B cell (primary cell): ENCODE measurements around the gene C3. TPM values are rescaled to one million over a fixed set of nuclear protein-coding genes. Genes with fewer than 3 reads are reported as not detected.

Experiments
- ATAC-seq: fragments of 200-7000 bp; cut with Tn5 transposase; one replicate; pipeline ENCODE4 v1.10.0; 2021; ENCODE audit warnings: low read depth, mild to moderate bottlenecking, moderate number of reproducible peaks, moderate library complexity
- CTCF ChIA-PET: fragments of 350-600 bp; sonication (Branson Sonifier 250); formaldehyde crosslinking; loops from one replicate; lab custom pipeline; 2021; ENCODE audit warnings: antibody characterized with exemption, inconsistent platforms; lab: Charles Lee
- POLR2A ChIA-PET: fragments of 350-600 bp; sonication (Branson Sonifier 250); formaldehyde crosslinking; loops from one replicate; lab custom pipeline; 2021; ENCODE audit warnings: antibody characterized with exemption; lab: Charles Lee
- DNase-seq: peaks from one replicate; pipeline ENCODE4 v3.0.0; 2013
- H2AFZ ChIP-seq: 2 replicates; pipeline ENCODE4 v1.6.1; 2012; ENCODE audit warnings: mild to moderate bottlenecking, low read depth, low read length; ENCODE audit not compliant: insufficient read depth, poor library complexity, severe bottlenecking
- H3K27ac ChIP-seq, 2 donors: 1 replicate in 1 of 2; 2 replicates in 1 of 2; pipeline ENCODE4 v1.5.1; 2012 to 2013; ENCODE audit warnings: low read length in 2 of 2, mild to moderate bottlenecking in 2 of 2, moderate library complexity in 1 of 2
- H3K27me3 ChIP-seq, 4 experiments: fragments of 200-600 bp in 1 of 4; sonication (generic) in 1 of 4; replicated peaks in 1 of 4; 1 replicate in 2 of 4; 2 replicates in 2 of 4; pipeline versions ENCODE4 v1.6.1 to v1.7.0; 2013 to 2016; ENCODE audit warnings: low read length in 3 of 4, mild to moderate bottlenecking in 2 of 4, mixed read lengths in 1 of 4, moderate library complexity in 1 of 4; ENCODE audit not compliant: insufficient read depth in 4 of 4, control insufficient read depth in 3 of 4; ENCODE audit errors: control extremely low read depth in 1 of 4
- H3K36me3 ChIP-seq, 2 experiments: replicated peaks in 1 of 2; 1 replicate in 1 of 2; 2 replicates in 1 of 2; pipeline versions ENCODE4 v1.6.1 to v1.7.1; 2013; ENCODE audit warnings: low read length in 1 of 2; ENCODE audit not compliant: insufficient read depth in 2 of 2, control insufficient read depth in 1 of 2; ENCODE audit errors: control extremely low read depth in 1 of 2, extremely low read depth in 1 of 2
- H3K4me1 ChIP-seq, 2 donors: fragments of 200-600 bp in 1 of 2; sonication (generic) in 1 of 2; 1 replicate in 1 of 2; 2 replicates in 1 of 2; pipeline versions ENCODE4 v1.5.1 to v1.6.1; 2013 to 2017; ENCODE audit warnings: low read length in 2 of 2; ENCODE audit not compliant: control insufficient read depth in 2 of 2, insufficient read depth in 2 of 2
- H3K4me2 ChIP-seq: replicated peaks from 2 replicates; pipeline ENCODE3; 2012; ENCODE audit warnings: mild to moderate bottlenecking, low read depth, low read length; ENCODE audit not compliant: poor library complexity, severe bottlenecking
- H3K4me3 ChIP-seq, 5 experiments: fragments of 200-600 bp in 1 of 5; sonication (generic) in 1 of 5; 1 replicate in 3 of 5; 2 replicates in 2 of 5; pipeline versions ENCODE4 v1.5.1 to v1.7.0; 2011 to 2016; ENCODE audit warnings: low read length in 4 of 5, mild to moderate bottlenecking in 4 of 5, low read depth in 2 of 5, control low read depth in 1 of 5, moderate library complexity in 1 of 5; ENCODE audit not compliant: insufficient read depth in 1 of 5; ENCODE audit errors: control extremely low read depth in 1 of 5, extremely low read depth in 1 of 5
- H3K79me2 ChIP-seq: fragments of 200-600 bp; sonication (generic); one replicate; pipeline ENCODE4 v1.6.0; 2016; ENCODE audit warnings: low read length; ENCODE audit not compliant: control insufficient read depth, insufficient read depth
- H3K9ac ChIP-seq: fragments of 200-600 bp; sonication (generic); 2 replicates; pipeline ENCODE4 v1.6.1; 2017; ENCODE audit warnings: mild to moderate bottlenecking, low read length, moderate library complexity
- H3K9me3 ChIP-seq, 3 donors: one replicate each; pipeline versions ENCODE4 v1.6.1 to v1.7.1; 2013; ENCODE audit warnings: low read length in 2 of 3; ENCODE audit not compliant: control insufficient read depth in 2 of 3, insufficient read depth in 1 of 3; ENCODE audit errors: control extremely low read depth in 1 of 3
- H4K20me1 ChIP-seq: 2 replicates; pipeline ENCODE4 v1.6.0; 2012; ENCODE audit warnings: mild to moderate bottlenecking, low read length; ENCODE audit not compliant: insufficient read depth, control insufficient read depth, poor library complexity, severe bottlenecking
- H3K27ac Mint-ChIP-seq: one replicate; pipeline ENCODE4 v1.8.0; 2021; ENCODE audit warnings: mixed read lengths
- H3K27me3 Mint-ChIP-seq: one replicate; pipeline ENCODE4 v1.8.0; 2021; ENCODE audit warnings: mixed read lengths
- H3K4me1 Mint-ChIP-seq: one replicate; pipeline ENCODE4 v1.8.0; 2021; ENCODE audit warnings: mixed read lengths
- H3K4me3 Mint-ChIP-seq: one replicate; pipeline ENCODE4 v1.8.0; 2021; ENCODE audit warnings: mixed read lengths
- H3K9me3 Mint-ChIP-seq: one replicate; pipeline ENCODE4 v1.8.0; 2022; ENCODE audit warnings: mixed read lengths; ENCODE audit not compliant: insufficient read depth
- EZH2 ChIP-seq: IDR thresholded peaks from 2 replicates; pipeline ENCODE4 v1.6.1; 2012; ENCODE audit warnings: borderline replicate concordance, low read depth, mild to moderate bottlenecking, moderate library complexity, low read length; ENCODE audit not compliant: insufficient read depth, poor library complexity, severe bottlenecking
- WGBS: methylation state at CpG from one replicate; pipeline ENCODE4 v1.1.5; 2013; ENCODE audit warnings: missing lambda C conversion rate; ENCODE audit not compliant: insufficient coverage; 5-methylcytosine and 5-hydroxymethylcytosine counted together
- intact Hi-C: fragments of 100-400 bp; cut with micrococcal nuclease; formaldehyde crosslinking; loops from one replicate; pipeline ENCODE4 v1.10.0; 2022
- polyA plus RNA-seq: library from polyadenylated mRNA; depleted of rRNA; stranded (reverse); fragments of >200 nt; gene quantifications from 2 replicates; pipeline ENCODE4 v1.2.3, GENCODE V29; 2012
- total RNA-seq, 2 donors: library from RNA; stranded (reverse); fragments of 120-200 nt in 1 of 2; gene quantifications; 1 replicate in 1 of 2; 2 replicates in 1 of 2; pipeline versions ENCODE4 v1.2.3 to v1.2.4, GENCODE V29; 2013 to 2022
- TF ChIP-seq, protein P1 (sequence below): fragments of 200-600 bp; IDR thresholded peaks from one replicate; pipeline ENCODE4 v1.8.0; 2022; ENCODE audit warnings: antibody characterized with exemption, mild to moderate bottlenecking

The C3 gene
- total and polyA plus RNA-seq, 2 donors (not counting 1 experiment from before 2014, with no cell fraction given), result 0.01 to 0.47 TPM

DNA sequence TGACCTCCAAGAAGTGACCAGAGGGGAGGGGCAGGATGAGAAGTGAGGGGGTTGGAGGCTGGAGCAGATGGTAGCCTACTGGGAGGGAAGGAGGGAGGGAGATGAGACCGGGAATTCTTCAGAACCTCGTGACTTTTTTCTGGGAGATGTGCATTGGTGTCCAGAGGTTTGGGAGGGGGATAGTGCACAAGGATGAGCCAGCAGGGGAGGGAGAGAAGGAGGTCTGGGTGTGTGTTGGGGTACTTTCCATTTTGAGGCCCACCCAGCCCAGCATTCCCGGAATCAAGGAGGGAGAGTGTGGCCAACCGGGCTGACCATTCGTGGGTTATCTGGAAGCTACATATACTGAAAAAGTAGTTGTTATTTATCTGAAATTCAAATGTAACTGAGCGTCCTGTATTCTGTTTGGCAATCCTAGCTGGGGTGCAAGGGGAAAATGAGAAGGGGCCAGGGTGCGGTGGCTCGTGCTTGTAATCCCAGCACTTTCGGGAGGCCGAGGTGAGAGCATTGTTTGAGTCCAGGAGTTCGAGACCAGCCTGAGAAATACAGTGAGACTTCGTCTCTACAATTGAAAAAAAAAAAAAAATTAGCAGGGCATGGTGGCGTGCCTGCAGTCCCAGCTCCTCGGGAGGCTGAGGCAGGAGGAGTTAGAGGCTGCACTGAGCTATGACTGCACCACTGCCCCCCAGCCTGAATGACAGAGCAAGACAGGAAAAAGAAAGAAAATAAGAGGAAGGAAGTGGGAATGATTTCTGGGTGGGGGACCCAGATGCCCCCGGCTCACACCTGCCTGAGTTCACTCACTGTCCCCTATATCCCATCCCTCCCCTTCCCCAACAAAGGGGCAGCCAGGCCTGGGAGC is 4.4 kb upstream of the C3 start:
- Mint-ChIP-seq H3K9me3 (no peaks in the 10 kb centered on the region), H3K27me3 (no peaks in the 10 kb centered on the region), H3K4me1 (peaks cover 69% of the 10 kb centered on the region), H3K27ac (peak overlapping the region; percentile 83), H3K4me3 (no peak overlapping the region)
- peaks cover 3% of the 10 kb centered on the region for H3K79me2 ChIP-seq
- H3K4me1 ChIP-seq, result peaks cover 58 to 61% of the 10 kb centered on the region in 2 donors
- ChIA-PET POLR2A (interaction anchor here (0.6 to 1.0 kb wide), 3 partner anchors 12 to 680 kb away, joined by 3 to 4 read pairs (median 4); no protein-coding TSS in a partner anchor), CTCF (interaction anchor here (0.7 to 1.4 kb wide), 2 partner anchors 11 to 27 kb away, joined by 3 to 7 read pairs; no protein-coding TSS in a partner anchor)
- no peaks in the 10 kb centered on the region for H3K36me3 ChIP-seq
- DNase-seq (no peak), ATAC-seq (no peak)
- peak overlapping the region; percentile 42 for H3K4me2 ChIP-seq
- TF ChIP-seq, protein P1, sequence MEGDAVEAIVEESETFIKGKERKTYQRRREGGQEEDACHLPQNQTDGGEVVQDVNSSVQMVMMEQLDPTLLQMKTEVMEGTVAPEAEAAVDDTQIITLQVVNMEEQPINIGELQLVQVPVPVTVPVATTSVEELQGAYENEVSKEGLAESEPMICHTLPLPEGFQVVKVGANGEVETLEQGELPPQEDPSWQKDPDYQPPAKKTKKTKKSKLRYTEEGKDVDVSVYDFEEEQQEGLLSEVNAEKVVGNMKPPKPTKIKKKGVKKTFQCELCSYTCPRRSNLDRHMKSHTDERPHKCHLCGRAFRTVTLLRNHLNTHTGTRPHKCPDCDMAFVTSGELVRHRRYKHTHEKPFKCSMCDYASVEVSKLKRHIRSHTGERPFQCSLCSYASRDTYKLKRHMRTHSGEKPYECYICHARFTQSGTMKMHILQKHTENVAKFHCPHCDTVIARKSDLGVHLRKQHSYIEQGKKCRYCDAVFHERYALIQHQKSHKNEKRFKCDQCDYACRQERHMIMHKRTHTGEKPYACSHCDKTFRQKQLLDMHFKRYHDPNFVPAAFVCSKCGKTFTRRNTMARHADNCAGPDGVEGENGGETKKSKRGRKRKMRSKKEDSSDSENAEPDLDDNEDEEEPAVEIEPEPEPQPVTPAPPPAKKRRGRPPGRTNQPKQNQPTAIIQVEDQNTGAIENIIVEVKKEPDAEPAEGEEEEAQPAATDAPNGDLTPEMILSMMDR, result no peak
- no peak for TF ChIP-seq EZH2
- H3K9ac ChIP-seq, result no peak overlapping the region
- H2AFZ ChIP-seq, result no peak overlapping the region
- no peaks in the 10 kb centered on the region for H4K20me1 ChIP-seq
- H3K27me3 ChIP-seq, result no peaks in the 10 kb centered on the region
- WGBS, result 96% methylated on average over 12 of the region's 15 CpGs
- peaks cover 0 to 3% (median 0%) of the 10 kb centered on the region in 3 donors for H3K9me3 ChIP-seq
- intact Hi-C loops, result loop anchor here (5.0 to 10.0 kb wide), 2 partner anchors 50 to 137 kb away; partner anchors contain the start of gene TNFSF14
- H3K27ac ChIP-seq, result peak overlapping the region in 1 of 2 donors; percentile 39
- no peak overlapping the region for H3K4me3 ChIP-seq

DNA sequence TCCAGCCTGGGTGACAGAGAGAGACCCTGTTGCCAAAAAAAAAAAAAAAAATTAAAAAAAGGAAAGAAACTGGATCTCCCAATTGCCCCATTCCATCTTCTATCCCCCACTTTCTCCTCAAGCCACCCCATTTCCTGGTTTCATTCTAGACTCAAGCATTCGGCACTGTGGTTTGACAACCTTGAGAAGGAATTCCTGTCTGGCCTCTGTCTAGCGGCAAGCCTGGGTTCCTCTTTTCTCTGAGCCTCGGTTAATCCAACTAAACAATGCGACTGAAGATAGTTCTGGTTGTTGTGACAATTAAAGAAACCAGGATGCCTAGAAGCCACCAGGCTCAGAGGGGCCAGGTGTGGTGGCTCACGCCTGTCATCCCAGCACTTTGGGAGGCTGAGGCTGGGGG is 3.3 kb upstream of the C3 start:
- POLR2A ChIA-PET, result no interaction called here
- H3K4me3 Mint-ChIP-seq, result peak overlapping the region; percentile 67
- intact Hi-C loops, result loop anchor here (5.0 to 10.0 kb wide), 2 partner anchors 49 to 139 kb away; partner anchors contain the start of gene TNFSF14

More for the DNA sequence above, 3.3 kb upstream of the C3 start:
- Mint-ChIP-seq H3K27me3 (no peaks in the 10 kb centered on the region), H3K27ac (peak overlapping the region; percentile 83), H3K9me3 (no peaks in the 10 kb centered on the region), H3K4me1 (peaks cover 66% of the 10 kb centered on the region)
- Histone ChIP-seq H3K79me2 (peaks cover 4% of the 10 kb centered on the region), H2AFZ (no peak overlapping the region), H3K9me3 (peaks cover 0 to 3% (median 0%) of the 10 kb centered on the region in 3 donors), H3K4me2 (peak overlapping the region; percentile 55), H4K20me1 (no peaks in the 10 kb centered on the region), H3K27me3 (no peaks in the 10 kb centered on the region), H3K9ac (no peak overlapping the region), H3K4me1 (peaks cover 56 to 59% of the 10 kb centered on the region in 2 donors), H3K27ac (peak overlapping the region in 1 of 2 donors; percentile 53), H3K36me3 (no peaks in the 10 kb centered on the region), H3K4me3 (no peak overlapping the region)
- no peak for ATAC-seq
- DNase-seq, result peak; percentile 54
- CTCF ChIA-PET, result interaction anchor here (0.6 to 1.4 kb wide), 2 partner anchors 12 to 70 kb away, joined by 5 to 7 read pairs; no protein-coding TSS in a partner anchor
- 24% methylated on average over 3 of the region's 5 CpGs for whole genome bisulfite sequencing
- TF ChIP-seq, protein P1, result no peak
- TF ChIP-seq EZH2, result no peak
